Measurements from ENCODE around the gene ENTPD2. TPM values are rescaled to one million over a fixed set of nuclear protein-coding genes. Genes with fewer than 3 reads are reported as not detected.

ENTPD2 gene
- total RNA-seq, 1 donor from 2014 or later = 0.46 TPM

DNA sequence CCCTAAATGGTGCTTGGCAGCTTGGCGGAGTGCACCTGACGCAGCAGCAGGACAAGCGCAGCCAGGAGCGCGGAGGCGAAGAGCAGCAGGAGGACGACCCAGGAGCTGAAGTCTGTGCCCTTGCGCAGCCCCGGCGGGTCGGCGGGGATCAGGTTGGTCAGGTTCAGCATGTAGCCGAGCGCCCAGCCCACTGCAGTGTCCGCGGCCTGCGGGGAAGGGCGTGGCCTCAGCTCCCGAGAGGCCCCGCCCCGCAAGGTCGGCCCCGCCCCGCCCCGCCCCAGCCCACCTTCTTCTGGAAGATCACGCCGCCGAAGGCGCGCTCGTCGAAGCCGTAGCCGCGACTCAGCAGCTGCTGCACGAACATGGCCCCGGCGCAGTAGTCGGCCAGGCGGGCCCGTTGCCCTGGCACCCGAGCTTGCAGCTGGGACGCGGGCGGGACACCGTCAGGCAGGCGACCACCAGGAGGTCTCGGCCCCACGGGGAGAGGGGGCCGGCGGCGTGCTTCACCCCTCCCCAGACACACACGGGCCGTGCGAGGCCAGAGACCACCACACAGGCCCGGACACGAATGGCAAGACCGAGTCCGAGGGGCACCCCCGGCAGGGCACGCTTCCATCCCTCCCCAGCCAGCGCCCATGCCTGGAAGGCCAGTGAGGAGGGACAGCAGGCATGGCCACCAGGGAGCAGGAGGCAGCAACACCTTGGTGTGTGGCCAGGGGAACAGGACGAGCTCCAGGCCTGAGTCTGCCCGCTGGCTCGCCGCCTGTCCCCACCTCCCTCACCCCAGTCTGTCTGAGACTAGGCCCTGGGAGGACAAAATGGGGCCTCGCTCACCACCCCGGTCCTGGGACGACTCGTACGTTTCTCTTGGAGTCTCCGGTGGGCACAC, 5.0 kb downstream of the ENTPD2 start:
- no peak for DNase-seq (ENCODE audit: extremely low spot score, unreplicated experiment)
- H3K4me1 Mint-ChIP-seq (ENCODE audit: unreplicated experiment) = peaks cover 10% of the 10 kb centered on the region
- H3K9me3 Mint-ChIP-seq (ENCODE audit: unreplicated experiment) = no peaks in the 10 kb centered on the region
- no peaks in the 10 kb centered on the region for H3K36me3 Mint-ChIP-seq (ENCODE audit: unreplicated experiment)
- no peak overlapping the region for H3K4me3 Mint-ChIP-seq (ENCODE audit: unreplicated experiment)
- TF ChIP-seq, protein P1, sequence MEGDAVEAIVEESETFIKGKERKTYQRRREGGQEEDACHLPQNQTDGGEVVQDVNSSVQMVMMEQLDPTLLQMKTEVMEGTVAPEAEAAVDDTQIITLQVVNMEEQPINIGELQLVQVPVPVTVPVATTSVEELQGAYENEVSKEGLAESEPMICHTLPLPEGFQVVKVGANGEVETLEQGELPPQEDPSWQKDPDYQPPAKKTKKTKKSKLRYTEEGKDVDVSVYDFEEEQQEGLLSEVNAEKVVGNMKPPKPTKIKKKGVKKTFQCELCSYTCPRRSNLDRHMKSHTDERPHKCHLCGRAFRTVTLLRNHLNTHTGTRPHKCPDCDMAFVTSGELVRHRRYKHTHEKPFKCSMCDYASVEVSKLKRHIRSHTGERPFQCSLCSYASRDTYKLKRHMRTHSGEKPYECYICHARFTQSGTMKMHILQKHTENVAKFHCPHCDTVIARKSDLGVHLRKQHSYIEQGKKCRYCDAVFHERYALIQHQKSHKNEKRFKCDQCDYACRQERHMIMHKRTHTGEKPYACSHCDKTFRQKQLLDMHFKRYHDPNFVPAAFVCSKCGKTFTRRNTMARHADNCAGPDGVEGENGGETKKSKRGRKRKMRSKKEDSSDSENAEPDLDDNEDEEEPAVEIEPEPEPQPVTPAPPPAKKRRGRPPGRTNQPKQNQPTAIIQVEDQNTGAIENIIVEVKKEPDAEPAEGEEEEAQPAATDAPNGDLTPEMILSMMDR (IDR thresholded peaks at IDR 0.05) = no peak
- peaks cover 17% of the 10 kb centered on the region for H3K27me3 Mint-ChIP-seq (ENCODE audit: unreplicated experiment)
- H3K27ac Mint-ChIP-seq (ENCODE audit: unreplicated experiment) = no peak overlapping the region

GRCh38 chr9:137046088-137046787, 7.6 kb downstream of the ENTPD2 start, which contains the start of gene NPDC1:
NPDC1 (minus strand) TSS chr9:137046177; CDS start chr9:137045989, 188 bp downstream.
- TF ChIP-seq, protein P1 (IDR thresholded peaks at IDR 0.05) = peak; percentile 89
- H3K27ac Mint-ChIP-seq (ENCODE audit: unreplicated experiment) = no peak within 1 kb of the TSS
- peak; percentile 93 for DNase-seq (ENCODE audit: extremely low spot score, unreplicated experiment)
- no peaks in the 10 kb centered on the region for H3K9me3 Mint-ChIP-seq (ENCODE audit: unreplicated experiment)
- peak within 1 kb of the TSS; percentile 72 for H3K4me3 Mint-ChIP-seq (ENCODE audit: unreplicated experiment)
- peaks cover 13% of the 10 kb centered on the region for H3K27me3 Mint-ChIP-seq (ENCODE audit: unreplicated experiment)
- no peaks in the 10 kb centered on the region for H3K36me3 Mint-ChIP-seq (ENCODE audit: unreplicated experiment)
- peaks cover 10% of the 10 kb centered on the region for H3K4me1 Mint-ChIP-seq (ENCODE audit: unreplicated experiment)

DNA sequence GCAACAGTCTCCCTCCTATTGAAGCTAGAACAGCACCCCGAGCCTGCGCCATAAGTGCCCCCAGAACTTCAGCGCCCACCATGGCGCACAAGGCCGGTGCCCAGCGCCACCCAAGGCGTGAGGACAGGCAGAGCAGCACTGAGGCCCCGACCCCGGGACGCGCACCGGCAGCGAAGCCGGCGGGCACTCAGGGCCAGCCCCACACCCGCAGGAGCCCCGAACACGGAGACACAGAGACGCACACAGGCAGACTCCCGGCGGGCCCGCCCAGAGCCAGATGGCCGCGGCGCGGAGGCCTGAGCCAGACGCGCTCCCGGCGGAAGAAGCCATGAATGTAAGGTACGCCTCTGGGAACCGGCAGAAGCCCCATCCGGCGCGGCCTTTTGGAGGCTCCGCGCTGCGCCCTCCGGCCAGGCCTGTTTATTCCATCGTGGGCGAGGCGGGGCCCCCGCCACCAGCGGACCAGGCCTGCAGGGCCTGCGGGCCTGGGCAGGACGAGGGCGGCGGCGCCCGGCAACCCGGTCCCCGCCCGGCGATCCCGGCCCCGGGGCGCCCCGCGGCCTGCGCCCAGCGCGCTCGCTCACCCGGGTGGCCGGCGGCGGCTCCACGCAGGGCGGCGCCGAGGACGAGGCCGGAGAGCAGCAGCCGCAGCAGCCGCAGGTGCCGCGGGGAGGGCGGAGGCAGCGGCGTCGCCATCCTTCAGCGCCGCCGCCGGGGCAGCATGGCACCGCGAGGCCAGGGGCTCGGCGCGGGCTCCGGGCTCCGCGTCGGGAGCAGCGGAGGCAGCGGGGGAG, 8.4 kb downstream of the ENTPD2 start:
- TF ChIP-seq, protein P1 (IDR thresholded peaks at IDR 0.05) = no peak
- Mint-ChIP-seq H3K27ac (ENCODE audit: unreplicated experiment) (no peak overlapping the region), H3K36me3 (ENCODE audit: unreplicated experiment) (no peaks in the 10 kb centered on the region), H3K9me3 (ENCODE audit: unreplicated experiment) (no peaks in the 10 kb centered on the region), H3K4me1 (ENCODE audit: unreplicated experiment) (peaks cover 10% of the 10 kb centered on the region), H3K27me3 (ENCODE audit: unreplicated experiment) (peaks cover 13% of the 10 kb centered on the region), H3K4me3 (ENCODE audit: unreplicated experiment) (peak overlapping the region; percentile 72)
- no peak for DNase-seq (ENCODE audit: extremely low spot score, unreplicated experiment)

GRCh38 chr9:137044502-137045177, 9.2 kb downstream of the ENTPD2 start:
- H3K36me3 Mint-ChIP-seq (ENCODE audit: unreplicated experiment) = no peaks in the 10 kb centered on the region
- H3K27me3 Mint-ChIP-seq (ENCODE audit: unreplicated experiment) = peaks cover 9% of the 10 kb centered on the region
- H3K9me3 Mint-ChIP-seq (ENCODE audit: unreplicated experiment) = no peaks in the 10 kb centered on the region
- H3K27ac Mint-ChIP-seq (ENCODE audit: unreplicated experiment) = no peak overlapping the region
- TF ChIP-seq, protein P1 (IDR thresholded peaks at IDR 0.05) = no peak
- DNase-seq (ENCODE audit: extremely low spot score, unreplicated experiment) = no peak
- H3K4me1 Mint-ChIP-seq (ENCODE audit: unreplicated experiment) = peaks cover 10% of the 10 kb centered on the region
- peak overlapping the region; percentile 63 for H3K4me3 Mint-ChIP-seq (ENCODE audit: unreplicated experiment)

Measured in osteocyte (in vitro differentiated cells).